NCI-H774 (cell line): ENCODE results near the gene MYD88.

Experiments
- DNase-seq: peaks from one replicate; lab custom pipeline; 2025; lab: John Stamatoyannopoulos, UW

MYD88 gene

GRCh38 chr3:38112378-38112761 is 26.1 kb upstream of the MYD88 start:
- no peak for DNase-seq

DNA sequence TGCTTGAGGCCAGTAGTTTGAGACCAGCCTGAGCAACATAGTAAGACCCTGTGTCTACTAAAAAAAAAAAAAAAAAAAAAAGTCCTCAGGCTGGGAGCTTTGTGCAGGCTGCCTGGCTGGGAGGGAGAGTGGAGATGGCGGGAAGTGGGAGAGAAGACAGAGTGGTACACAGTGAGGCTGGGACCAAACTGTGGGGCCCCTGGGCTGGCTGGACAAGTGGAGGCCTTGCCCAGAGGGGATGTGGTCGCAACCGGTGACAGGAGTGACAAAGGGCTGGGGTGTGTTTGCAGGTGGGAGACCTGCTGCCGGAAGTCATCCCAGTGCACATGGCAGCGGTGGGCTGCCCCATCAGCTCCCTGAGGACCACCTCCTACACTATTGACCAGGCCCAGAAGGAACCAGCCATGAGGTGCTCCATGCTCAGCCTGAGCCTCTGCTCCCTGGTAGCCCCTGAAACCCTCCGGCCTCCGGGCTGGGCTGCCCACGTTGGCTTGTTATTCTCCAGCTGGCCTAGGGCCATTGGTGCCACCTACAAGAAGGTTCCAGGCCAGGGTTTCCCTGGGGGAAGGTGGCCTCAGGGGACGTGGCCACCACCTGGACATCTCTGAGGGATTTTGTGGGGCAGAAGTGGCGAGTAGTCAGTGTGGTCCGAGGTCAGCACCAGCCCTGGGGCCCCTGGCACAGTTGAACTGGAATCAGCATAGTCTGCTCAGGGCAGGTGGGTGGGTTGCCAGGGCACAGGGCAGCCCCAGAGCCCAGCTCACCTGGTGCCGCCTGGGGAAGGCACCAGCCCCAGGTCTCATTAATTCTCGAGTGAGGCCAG is 24.2 kb upstream of the MYD88 start:
- no peak for DNase-seq

DNA sequence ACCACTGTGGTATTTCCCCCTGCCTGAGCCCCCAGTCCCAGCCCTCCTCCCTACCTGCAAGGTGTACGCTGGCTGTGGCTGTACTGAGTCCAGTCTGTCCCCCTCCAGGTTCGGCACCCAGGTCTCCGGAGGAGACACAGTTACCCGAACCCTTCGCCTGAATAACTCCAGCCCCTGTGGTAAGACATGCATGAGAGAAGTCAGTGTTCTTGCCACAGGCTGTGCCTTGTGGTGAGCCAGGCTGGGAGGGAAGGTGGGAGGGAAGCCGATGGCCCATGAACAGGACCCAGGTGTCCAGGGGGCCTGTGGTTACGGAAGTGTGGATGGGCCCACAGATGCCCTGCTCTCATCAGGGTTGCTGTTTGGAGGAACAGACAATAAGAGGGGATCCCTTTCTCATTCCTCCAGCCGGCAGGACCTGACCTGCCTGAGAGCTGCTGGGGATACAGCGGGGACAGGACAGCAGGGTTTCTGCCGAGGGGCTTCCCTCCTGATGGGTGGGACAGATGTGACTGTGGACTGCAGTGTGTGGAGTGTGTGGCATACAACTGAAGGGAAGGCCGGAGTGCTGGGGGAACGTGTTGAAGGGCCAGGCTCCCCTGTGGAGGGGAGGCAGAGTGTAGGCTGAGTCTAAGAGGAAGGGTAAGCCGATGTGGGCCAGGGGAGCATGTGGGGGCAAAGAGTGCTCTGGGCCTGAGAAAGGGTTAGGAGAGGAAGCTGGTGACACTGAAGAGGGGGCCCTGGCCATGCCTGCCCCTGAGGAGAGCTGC is 23.4 kb upstream of the MYD88 start:
- no peak for DNase-seq

DNA sequence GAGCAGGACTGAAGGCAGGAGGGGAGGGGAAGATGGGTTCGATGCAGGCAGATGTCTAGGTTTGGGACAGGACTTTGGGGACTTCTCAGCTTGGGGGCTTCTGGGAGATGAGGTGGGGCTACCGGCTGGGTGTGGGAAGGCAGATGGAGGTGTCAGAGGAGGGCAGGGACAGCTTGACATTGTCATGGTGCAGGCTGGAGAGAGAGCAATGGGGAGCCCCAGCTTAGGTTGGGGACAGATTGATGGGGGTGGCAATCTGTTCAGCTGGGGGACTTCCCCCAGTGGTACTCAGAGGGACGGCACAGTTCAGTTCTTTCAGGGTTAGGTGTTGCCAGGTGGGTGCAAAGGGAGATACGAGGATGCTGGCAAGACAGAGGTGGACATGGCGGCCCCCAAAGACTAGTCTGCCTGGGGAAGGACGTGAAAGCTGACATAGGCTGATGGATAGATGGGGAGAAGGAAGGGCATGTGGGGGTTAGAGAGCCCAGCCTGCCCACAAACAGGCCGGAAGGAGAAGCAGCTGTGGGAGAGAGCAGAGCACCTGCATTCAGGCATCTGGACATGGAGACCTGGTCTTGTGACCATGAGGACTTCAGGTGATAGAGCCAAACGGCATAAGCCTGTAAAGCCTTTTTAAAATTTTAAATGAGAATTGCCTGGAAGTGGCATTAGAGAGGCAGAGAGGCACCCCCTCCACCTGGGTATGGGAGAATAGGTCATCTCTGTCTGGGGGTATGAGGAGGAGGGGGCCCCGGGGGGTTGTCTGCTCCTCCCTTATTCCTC is 22.6 kb upstream of the MYD88 start:
- DNase-seq = no peak

- DNase-seq = no peak
Measured at GRCh38 chr3:38116471-38117162, 21.8 kb upstream of the MYD88 start.

DNA sequence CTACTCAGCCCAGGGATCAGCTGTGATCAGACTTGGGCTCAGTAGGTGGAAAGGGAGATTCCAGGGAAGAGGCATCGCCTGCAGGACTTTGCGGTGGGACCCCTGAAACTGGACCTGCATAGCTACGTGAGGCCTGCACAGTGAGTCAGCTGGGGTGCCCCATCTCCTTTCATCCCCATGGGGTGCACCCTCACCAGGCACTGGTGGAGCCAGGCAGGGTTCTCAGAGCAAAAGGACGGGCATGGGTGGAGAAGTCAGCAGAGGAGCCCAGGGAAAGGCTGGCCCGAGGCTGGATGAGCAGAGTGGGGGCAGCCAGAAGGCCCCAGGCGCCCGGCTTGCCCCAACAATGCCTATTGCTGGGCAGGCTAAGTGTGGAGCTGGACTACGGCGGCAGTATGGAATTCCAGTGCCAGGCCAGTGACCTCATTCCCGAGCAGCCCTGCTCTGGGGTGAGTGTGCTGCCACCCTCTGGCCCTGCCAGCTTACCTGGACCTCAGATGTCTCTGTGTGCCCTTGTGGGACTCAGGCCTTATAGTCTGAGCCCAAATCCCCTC is 21.2 kb upstream of the MYD88 start:
- no peak for DNase-seq

- no peak for DNase-seq
Measured at GRCh38 chr3:38117748-38118420, 20.6 kb upstream of the MYD88 start.

DNA sequence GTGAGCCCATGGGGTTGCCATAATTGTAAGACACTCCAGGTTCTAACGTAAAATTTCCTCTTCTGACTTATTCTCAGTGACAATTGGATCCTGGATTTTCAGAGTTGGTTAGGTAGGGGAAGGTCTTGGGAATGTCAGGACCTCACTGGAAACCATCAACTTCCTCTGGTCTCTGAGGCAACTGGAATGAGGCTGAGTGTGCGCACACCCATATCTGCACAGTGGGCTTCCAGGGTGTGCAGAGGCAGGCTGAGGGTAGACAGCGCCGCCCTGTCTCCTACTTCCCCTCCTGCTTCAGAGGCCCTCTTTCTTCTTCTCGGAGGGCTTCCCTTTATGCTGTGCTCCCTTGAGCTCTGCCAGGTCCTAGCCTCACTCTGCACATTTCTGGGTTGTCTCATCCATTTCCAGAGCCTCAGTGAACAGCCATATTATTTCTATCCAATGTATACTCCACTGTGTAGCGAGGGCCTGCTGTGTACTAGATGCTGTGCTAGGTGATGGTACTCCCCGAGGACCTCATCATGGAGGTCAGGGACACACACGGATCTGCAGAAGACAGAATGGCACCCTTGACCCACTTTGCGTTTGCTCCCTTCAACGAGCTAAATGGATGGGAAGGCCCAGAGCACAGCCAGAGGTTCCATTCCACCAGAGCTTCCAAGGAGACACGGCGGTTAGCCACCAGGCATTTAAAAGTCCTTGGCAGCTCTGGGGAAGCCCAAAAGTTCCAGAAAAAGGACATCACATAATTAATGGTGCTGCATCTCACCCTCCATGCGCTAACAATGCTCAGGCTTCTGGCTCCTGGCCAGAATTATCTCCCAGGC is 19.8 kb upstream of the MYD88 start:
- DNase-seq = no peak

GRCh38 chr3:38119248-38119544 is 19.3 kb upstream of the MYD88 start:
- DNase-seq = no peak

- no peak for DNase-seq
Measured at GRCh38 chr3:38119821-38120692, 18.4 kb upstream of the MYD88 start.

DNA sequence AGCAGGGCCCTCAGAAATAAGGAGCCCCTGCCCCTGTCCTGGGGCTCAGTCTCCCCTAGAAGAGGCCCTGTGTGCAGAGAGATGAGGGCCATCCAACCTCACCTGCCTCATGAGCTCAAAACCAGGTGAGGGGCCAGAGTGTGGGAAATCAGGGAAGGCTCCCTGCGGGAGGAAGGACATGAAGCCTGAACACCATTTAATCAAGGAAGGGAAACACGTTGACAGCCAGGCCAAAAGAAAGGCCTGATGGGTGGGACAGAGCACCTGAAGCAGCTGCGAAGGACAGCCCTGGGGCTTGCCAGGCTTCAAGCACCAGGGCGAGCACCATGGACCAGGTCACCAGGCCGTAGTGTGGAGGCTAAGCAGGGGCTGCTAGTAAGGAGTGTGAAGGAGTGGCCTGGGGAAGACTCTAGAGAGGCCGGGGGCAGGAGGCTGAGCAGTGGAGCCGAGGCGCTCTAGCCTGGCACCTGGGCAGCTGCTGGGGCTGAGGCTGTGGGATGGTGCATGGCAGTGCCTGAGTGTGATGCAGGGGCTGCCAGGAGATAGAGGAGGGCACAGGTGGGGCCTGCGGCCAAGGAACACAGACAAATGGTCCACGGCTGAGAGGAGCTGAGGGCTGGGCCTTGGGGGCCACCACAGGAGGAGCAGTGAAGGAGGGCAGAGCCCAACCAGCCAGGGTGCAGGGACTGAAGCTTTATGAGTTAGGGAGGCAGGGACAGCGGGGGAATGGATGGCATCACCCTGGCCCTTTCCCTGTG is 17.6 kb upstream of the MYD88 start:
- DNase-seq = no peak

DNA sequence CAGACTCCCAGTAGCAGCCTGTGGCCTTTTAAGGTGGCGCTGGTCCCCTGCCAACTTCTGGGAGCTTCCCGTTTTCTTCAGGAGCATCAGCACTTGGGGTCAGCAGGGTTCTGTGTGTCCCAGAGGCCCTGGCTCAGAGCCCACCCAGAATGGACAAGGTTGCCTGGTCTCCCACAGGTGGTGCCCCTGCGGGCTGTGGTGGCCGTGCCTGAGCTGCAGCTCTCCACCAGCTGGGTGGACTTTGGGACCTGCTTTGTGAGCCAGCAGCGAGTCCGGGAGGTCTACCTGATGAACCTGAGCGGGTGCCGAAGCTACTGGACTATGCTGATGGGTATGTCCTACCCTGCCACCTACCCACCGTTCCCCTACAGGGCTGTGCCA is 17.0 kb upstream of the MYD88 start:
- no peak for DNase-seq

GRCh38 chr3:38121832-38122461 is 16.5 kb upstream of the MYD88 start:
- no peak for DNase-seq

DNA sequence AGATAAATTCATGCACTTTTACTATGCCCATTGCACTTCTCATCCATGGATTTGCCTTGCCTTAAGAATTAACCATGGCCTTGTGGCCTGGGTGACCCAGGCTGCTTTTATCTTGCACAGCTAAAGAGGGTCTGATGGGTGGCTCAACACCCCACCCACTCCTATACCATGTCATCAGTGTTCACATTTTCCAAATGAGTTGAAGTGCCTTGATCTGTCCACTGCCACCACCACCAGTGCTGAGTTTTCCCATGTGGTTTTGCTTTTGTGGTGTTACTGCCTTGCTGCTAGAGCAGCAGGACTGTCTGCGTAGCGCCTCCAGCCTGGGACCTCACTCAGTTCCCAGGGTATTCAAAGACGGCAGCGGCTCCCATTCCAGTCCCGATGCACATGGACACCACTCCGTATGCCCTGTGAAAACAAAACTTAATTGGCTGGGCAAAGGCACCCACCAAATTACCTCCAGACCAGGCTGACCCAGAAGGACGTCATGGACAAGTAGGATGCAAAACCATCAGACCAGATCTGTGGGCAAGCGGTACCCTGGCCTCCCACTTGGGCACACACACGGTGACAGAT is 15.7 kb upstream of the MYD88 start:
- DNase-seq = no peak

- DNase-seq = no peak
Measured at GRCh38 chr3:38124324-38125122, 13.9 kb upstream of the MYD88 start.

DNA sequence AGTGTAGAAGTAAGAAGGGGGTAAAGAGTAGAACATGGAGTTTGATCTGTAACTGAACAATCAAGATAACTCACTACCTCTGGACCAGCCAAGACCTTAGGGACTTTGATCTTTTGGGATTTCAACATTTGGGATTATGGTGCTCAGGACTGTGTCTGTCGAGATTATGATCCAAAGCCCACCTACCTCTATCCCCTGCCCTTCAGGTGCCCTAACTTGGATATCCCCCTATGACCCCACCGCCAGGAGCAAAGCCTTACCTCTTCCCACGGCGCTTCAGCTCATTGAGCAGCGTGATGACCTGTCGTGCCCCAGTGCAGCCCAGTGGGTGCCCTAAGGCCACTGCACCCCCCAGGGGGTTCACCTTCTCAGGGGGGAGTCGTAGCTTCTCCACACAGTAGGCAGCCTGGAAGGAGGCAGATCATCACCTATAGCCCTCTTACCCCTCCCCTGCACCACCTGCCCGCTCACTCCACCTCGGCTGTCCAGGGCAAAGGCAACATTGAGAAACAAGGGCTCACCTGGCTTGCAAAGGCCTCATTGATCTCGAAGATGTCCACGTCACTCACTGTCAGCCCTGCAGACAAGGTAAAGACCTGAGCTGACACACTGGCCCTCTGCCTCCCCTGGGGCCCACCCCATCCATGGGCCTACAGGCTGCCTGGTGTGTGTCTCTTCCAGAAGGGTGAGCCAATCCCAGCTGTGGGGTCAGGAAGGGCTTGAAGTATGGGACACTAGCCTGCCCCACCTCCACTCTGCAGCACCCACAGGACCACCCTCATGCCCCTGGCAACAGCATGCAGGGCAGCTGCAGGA is 12.9 kb upstream of the MYD88 start:
- DNase-seq = no peak
